GM23248 (cell line): ENCODE results near the gene OR1I1. TPM values are rescaled to one million over a fixed set of nuclear protein-coding genes. Genes with fewer than 3 reads are reported as not detected.
"Not testable (repeated sequence)": the region's sequence is repeated elsewhere in the genome, so short reads cannot be mapped to it uniquely, and the experiment has no call there.

Experiments used
- DNase-seq: peaks from one replicate; pipeline ENCODE4 v3.0.0-alpha.2; 2015
- H2AFZ ChIP-seq: fragments of 200-600 bp; sonication (generic); 2 replicates; pipeline ENCODE4 v1.6.1; 2016; ENCODE audit warnings: antibody characterized with exemption
- H3F3A ChIP-seq: fragments of 200-600 bp; sonication (generic); 2 replicates; pipeline ENCODE4 v1.6.1; 2016; ENCODE audit warnings: mild to moderate bottlenecking, antibody characterized with exemption, mixed run types; ENCODE audit not compliant: insufficient read depth
- H3K27ac ChIP-seq: fragments of 200-600 bp; sonication (generic); 2 replicates; pipeline ENCODE4 v1.5.1; 2016; ENCODE audit warnings: mild to moderate bottlenecking
- H3K27me3 ChIP-seq: fragments of 200-600 bp; sonication (generic); replicated peaks from 2 replicates; pipeline ENCODE4 v1.6.1; 2016; ENCODE audit warnings: mild to moderate bottlenecking; ENCODE audit not compliant: insufficient read depth
- H3K36me3 ChIP-seq: fragments of 200-600 bp; sonication (generic); 2 replicates; pipeline ENCODE4 v1.6.1; 2016; ENCODE audit warnings: low read depth, mild to moderate bottlenecking
- H3K4me1 ChIP-seq: fragments of 200-600 bp; sonication (generic); 2 replicates; pipeline ENCODE4 v1.6.1; 2016; ENCODE audit warnings: mild to moderate bottlenecking; ENCODE audit not compliant: insufficient read depth
- H3K4me2 ChIP-seq: fragments of 200-600 bp; sonication (generic); one replicate; pipeline ENCODE4 v1.6.1; 2016; ENCODE audit warnings: mild to moderate bottlenecking; ENCODE audit not compliant: unreplicated experiment
- H3K4me3 ChIP-seq: fragments of 200-600 bp; sonication (generic); 2 replicates; pipeline ENCODE4 v1.5.1; 2016; ENCODE audit warnings: mild to moderate bottlenecking
- H3K79me2 ChIP-seq: fragments of 200-600 bp; sonication (generic); 2 replicates; pipeline ENCODE4 v1.6.1; 2016; ENCODE audit warnings: mild to moderate bottlenecking; ENCODE audit not compliant: insufficient read depth
- H3K9ac ChIP-seq: fragments of 200-600 bp; sonication (generic); 2 replicates; pipeline ENCODE4 v1.6.1; 2016; ENCODE audit warnings: mild to moderate bottlenecking
- H3K9me2 ChIP-seq: fragments of 200-600 bp; sonication (generic); 2 replicates; pipeline ENCODE4 v1.6.1; 2016; ENCODE audit warnings: mixed run types, mild to moderate bottlenecking, moderate library complexity; ENCODE audit not compliant: insufficient read depth
- H3K9me3 ChIP-seq: fragments of 200-600 bp; sonication (generic); one replicate; pipeline ENCODE4 v1.6.1; 2017; ENCODE audit warnings: low read depth
- H4K20me1 ChIP-seq: fragments of 200-600 bp; sonication (generic); 2 replicates; pipeline ENCODE4 v1.6.0; 2016; ENCODE audit not compliant: insufficient read depth
- EZH2 ChIP-seq: fragments of 200-600 bp; sonication (generic); IDR thresholded peaks from 2 replicates; pipeline ENCODE4 v1.6.1; 2018; ENCODE audit warnings: antibody characterized with exemption, mild to moderate bottlenecking; ENCODE audit not compliant: insufficient read depth, poor library complexity, severe bottlenecking
- EZH2phosphoT487 ChIP-seq: fragments of 200-600 bp; sonication (generic); IDR thresholded peaks from 2 replicates; pipeline ENCODE4 v1.6.1; 2018; ENCODE audit warnings: antibody characterized with exemption, moderate library complexity, mild to moderate bottlenecking, low read depth; ENCODE audit not compliant: insufficient read depth
- WGBS, 2 experiments: methylation state at CpG; one replicate each; pipeline ENCODE4 v1.1.6; 2015 to 2017; ENCODE audit warnings: low lambda C conversion rate in 2 of 2, low coverage in 1 of 2; ENCODE audit errors: missing lambda C conversion rate in 2 of 2; 5-methylcytosine and 5-hydroxymethylcytosine counted together
- in situ Hi-C: fragments of 300-500 bp; cut with MboI; formaldehyde crosslinking; loops from 2 replicates; pipeline ENCODE4 v1.15.0; 2020
- polyA plus RNA-seq: library from polyadenylated mRNA; unstranded; fragments of >200 nt; fragmentation: Nextera tagmentation; extraction: Ambion mirVana; gene quantifications from 2 replicates; pipeline ENCODE4 v1.2.1, GENCODE V29; 2016
- total RNA-seq: library from RNA; depleted of rRNA; stranded (reverse); fragments of >200 nt; shearing (Covaris generic); gene quantifications from 2 replicates; pipeline ENCODE4 v1.2.3, GENCODE V29; 2014

Gene OR1I1
- total and polyA plus RNA-seq, 2 experiments from 2014 or later, result not detected

DNA sequence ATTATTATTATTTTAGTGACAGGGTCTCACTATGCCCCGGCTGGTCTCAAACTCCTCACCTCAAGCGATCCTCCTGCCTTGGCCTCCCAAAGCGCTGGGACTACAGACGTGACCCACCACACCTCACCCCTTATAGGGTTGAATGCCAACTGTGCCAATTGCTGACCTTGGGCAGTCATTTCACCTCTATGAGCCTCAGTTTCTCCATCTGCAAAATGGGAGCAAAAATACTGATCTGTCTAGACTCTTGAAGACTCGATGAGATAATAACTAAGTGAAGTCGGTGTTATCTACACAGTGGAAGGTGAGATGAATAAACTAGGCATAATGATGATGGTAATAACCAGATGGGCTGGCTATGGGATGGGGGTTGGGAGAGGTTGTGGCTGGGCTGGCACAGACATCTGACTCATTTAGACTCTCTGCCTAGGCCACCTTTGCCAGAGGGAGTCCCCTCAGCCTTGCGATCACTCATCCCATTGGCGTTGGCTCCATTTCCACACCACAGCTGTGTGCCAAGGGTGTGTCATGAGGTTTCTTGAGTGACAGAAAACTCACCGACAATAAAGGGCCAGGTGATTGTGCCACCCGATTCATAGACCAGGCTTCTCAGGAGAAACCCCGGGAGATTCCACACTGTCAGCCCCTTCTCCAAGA is 33.0 kb upstream of the OR1I1 start, which contains the start of gene CASP14:
Gene CASP14 (plus strand): TSS at position 596 of the 657 bp plus-strand sequence. CDS start 2,772 bp downstream, outside the sequence.
- Histone ChIP-seq H3F3A (no peaks in the 10 kb centered on the region), H3K4me1 (no peaks in the 10 kb centered on the region), H3K27ac (no peak within 1 kb of the TSS), H3K4me2 (no peak within 1 kb of the TSS), H3K4me3 (no peak within 1 kb of the TSS), H4K20me1 (no peaks in the 10 kb centered on the region), H3K9me3 (no peaks in the 10 kb centered on the region), H3K9ac (no peak within 1 kb of the TSS), H3K79me2 (no peaks in the 10 kb centered on the region), H3K27me3 (no peaks in the 10 kb centered on the region), H3K36me3 (no peaks in the 10 kb centered on the region), H3K9me2 (no peaks in the 10 kb centered on the region), H2AFZ (no peak within 1 kb of the TSS)
- WGBS, 2 experiments, result 51 to 55% methylated on average over 11 of the region's 11 CpGs
- DNase-seq, result no peak
- TF ChIP-seq EZH2 (no peak), EZH2phosphoT487 (no peak)
- in situ Hi-C loops, result no loop called here

DNA sequence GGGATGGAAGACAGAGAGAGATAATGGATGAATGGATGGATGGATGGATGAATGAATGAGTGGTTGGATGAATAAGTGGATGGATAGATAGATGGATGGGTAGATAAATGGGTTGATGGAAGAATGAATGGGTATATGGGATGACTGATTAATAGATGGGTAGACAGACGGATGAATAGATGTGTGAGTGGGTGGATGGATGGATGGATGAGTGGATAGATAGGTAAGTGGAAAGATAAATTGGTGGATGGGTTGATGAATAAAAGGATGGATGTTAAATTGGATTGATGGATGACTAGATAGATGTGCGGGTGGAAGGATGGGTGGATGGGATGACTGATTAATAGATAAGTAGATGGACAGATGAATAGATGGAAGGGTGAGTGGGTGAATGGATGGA is 31.4 kb upstream of the OR1I1 start:
- Histone ChIP-seq H3K36me3 (no peaks in the 10 kb centered on the region), H3K9me3 (no peaks in the 10 kb centered on the region), H3K79me2 (no peaks in the 10 kb centered on the region), H3K4me3 (no peak overlapping the region), H3K4me1 (no peaks in the 10 kb centered on the region), H4K20me1 (no peaks in the 10 kb centered on the region), H3K9me2 (no peaks in the 10 kb centered on the region), H2AFZ (no peak overlapping the region), H3K27me3 (no peaks in the 10 kb centered on the region), H3K27ac (no peak overlapping the region), H3K4me2 (no peak overlapping the region), H3K9ac (no peak overlapping the region), H3F3A (no peaks in the 10 kb centered on the region)
- TF ChIP-seq EZH2phosphoT487 (no peak), EZH2 (no peak)
- in situ Hi-C loops, result no loop called here
- no peak for DNase-seq
- 36 to 53% methylated on average over 2 of the region's 2 CpGs for WGBS, 2 experiments

DNA sequence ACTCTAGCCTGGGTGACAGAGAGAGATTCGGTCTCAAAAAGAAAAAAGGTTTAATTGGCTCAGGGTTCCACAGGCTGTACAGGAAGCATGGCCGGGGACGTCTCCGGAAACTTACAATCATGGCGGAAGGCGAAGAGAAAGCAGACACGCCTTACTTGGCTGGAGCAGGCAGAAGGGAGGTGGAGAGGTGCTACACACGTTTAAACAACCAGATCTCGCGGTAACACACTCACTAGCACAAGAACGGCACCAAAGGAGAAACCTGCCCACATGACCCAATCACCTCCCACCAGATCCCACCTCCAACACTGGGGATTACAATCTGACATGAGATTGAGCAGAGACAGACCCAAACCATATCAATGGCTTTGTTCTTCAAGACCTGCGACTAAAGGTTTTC is 20.0 kb upstream of the OR1I1 start:
- H3K4me3 ChIP-seq, result no peak overlapping the region
- DNase-seq, result no peak
- no peak overlapping the region for H3K27ac ChIP-seq
- H3K36me3 ChIP-seq, result no peaks in the 10 kb centered on the region
- TF ChIP-seq EZH2, result no peak
- no peak for TF ChIP-seq EZH2phosphoT487
- H4K20me1 ChIP-seq, result no peaks in the 10 kb centered on the region
- H3K4me2 ChIP-seq, result no peak overlapping the region
- no peaks in the 10 kb centered on the region; the same call in 1 of the 2 replicates for H3K27me3 ChIP-seq
- no peaks in the 10 kb centered on the region for H3F3A ChIP-seq
- H2AFZ ChIP-seq, result no peak overlapping the region
- H3K9me2 ChIP-seq, result no peaks in the 10 kb centered on the region
- H3K9ac ChIP-seq, result no peak overlapping the region
- no peaks in the 10 kb centered on the region for H3K9me3 ChIP-seq
- no peaks in the 10 kb centered on the region for H3K4me1 ChIP-seq
- in situ Hi-C loops, result no loop called here
- WGBS, 2 experiments, result 53 to 60% methylated on average over 12 of the region's 12 CpGs
- H3K79me2 ChIP-seq, result no peaks in the 10 kb centered on the region

DNA sequence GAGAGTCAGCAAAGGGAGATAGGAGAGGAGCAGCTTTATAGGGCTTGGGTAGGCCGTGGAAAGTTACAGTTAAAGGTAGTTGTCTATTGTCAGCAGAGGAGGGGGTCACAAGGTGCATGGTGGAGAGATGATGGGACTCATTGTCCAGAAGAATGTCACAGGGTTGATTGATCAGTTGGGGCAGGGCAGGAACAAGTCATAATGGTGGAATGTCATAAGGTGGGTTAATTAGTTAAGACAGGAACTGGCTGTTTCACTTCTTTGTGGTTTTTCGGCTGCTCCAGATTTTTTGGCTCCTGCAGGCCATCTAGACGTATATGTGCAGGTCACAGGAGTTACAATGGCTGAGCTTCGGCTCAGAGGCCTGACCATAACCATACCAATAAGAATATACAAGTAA is 11.6 kb upstream of the OR1I1 start:
- H3K36me3 ChIP-seq, H3K9ac ChIP-seq, H3K79me2 ChIP-seq, H2AFZ ChIP-seq, DNase-seq, H3K27me3 ChIP-seq, H3K4me1 ChIP-seq, H3K9me3 ChIP-seq, in situ Hi-C loops, H3K9me2 ChIP-seq, H3K27ac ChIP-seq, H3K4me2 ChIP-seq, H3F3A ChIP-seq, H3K4me3 ChIP-seq, H4K20me1 ChIP-seq: not testable (repeated sequence)
- WGBS, 2 experiments, result 17 to 29% methylated on average over 4 of the region's 4 CpGs
